LHCN-M2 (cell line): ENCODE measurements around the gene KCNQ1. TPM values are rescaled to one million over a fixed set of nuclear protein-coding genes. Genes with fewer than 3 reads are reported as not detected.

ENCODE experiments used
- DNase-seq: peaks from one replicate; pipeline ENCODE4 v3.0.0-alpha.2; 2012; ENCODE audit warnings: low read depth
- total RNA-seq: library from RNA; depleted of rRNA; stranded (reverse); fragments of >200 nt; gene quantifications from 2 replicates; pipeline ENCODE4 v1.2.3, GENCODE V29; 2014

Gene KCNQ1
- total RNA-seq, 1 experiment from 2014 or later: not detected

GRCh38 chr11:2577991-2578928 lies 133.5 kb downstream of the KCNQ1 start:
- DNase-seq: no peak

GRCh38 chr11:2578929-2579270 lies 134.1 kb downstream of the KCNQ1 start:
- DNase-seq: no peak

- no peak for DNase-seq
These were observed 134.7 kb downstream of the KCNQ1 start for GRCh38 chr11:2579315-2580060.

GRCh38 chr11:2580061-2580421 lies 135.2 kb downstream of the KCNQ1 start:
- no peak for DNase-seq

- DNase-seq: no peak
These were observed 135.8 kb downstream of the KCNQ1 start for GRCh38 chr11:2580571-2581001.

- no peak for DNase-seq
These were observed 136.5 kb downstream of the KCNQ1 start for GRCh38 chr11:2581151-2581930.

GRCh38 chr11:2581931-2582350 lies 137.1 kb downstream of the KCNQ1 start:
- DNase-seq: no peak

GRCh38 chr11:2582351-2582945 lies 137.6 kb downstream of the KCNQ1 start:
- no peak for DNase-seq

- DNase-seq: no peak
These were observed 138.3 kb downstream of the KCNQ1 start for GRCh38 chr11:2582946-2583604.

GRCh38 chr11:2583605-2583958 lies 138.8 kb downstream of the KCNQ1 start:
- DNase-seq: no peak

GRCh38 chr11:2584434-2584811 lies 139.6 kb downstream of the KCNQ1 start:
- no peak for DNase-seq

- DNase-seq: no peak
These were observed 140.2 kb downstream of the KCNQ1 start for GRCh38 chr11:2584812-2585565.

- no peak for DNase-seq
These were observed 140.8 kb downstream of the KCNQ1 start for GRCh38 chr11:2585566-2586086.

- no peak for DNase-seq
These were observed 141.4 kb downstream of the KCNQ1 start for GRCh38 chr11:2586087-2586792.

- no peak for DNase-seq
These were observed 142.0 kb downstream of the KCNQ1 start for GRCh38 chr11:2586793-2587131.

- DNase-seq: no peak
These were observed 142.5 kb downstream of the KCNQ1 start for GRCh38 chr11:2587132-2587930.

GRCh38 chr11:2587976-2588748 lies 143.4 kb downstream of the KCNQ1 start:
- DNase-seq: no peak
